ENCODE data around the gene GPRC5C.

DNA sequence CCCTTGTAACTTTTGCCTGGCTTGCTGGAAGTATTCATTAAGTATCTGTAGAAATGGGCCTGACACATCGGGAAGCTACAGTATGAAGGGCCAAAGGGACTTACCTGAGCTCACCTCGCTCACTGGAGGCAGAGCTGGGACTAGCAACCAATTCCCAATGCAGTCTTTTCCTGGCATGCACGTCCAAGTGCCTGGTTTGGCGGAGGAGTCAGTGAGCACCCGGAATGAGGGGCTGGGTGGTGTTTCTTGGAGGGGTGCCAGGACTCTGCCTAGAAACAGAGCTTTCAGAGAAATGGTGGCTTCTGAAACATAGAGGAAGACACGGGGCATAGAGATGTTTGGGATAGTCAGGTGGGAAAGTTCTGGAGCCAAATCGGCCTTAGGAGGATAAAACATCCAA, 18.4 kb upstream of the GPRC5C start:
- TF ChIP-seq, protein P1, sequence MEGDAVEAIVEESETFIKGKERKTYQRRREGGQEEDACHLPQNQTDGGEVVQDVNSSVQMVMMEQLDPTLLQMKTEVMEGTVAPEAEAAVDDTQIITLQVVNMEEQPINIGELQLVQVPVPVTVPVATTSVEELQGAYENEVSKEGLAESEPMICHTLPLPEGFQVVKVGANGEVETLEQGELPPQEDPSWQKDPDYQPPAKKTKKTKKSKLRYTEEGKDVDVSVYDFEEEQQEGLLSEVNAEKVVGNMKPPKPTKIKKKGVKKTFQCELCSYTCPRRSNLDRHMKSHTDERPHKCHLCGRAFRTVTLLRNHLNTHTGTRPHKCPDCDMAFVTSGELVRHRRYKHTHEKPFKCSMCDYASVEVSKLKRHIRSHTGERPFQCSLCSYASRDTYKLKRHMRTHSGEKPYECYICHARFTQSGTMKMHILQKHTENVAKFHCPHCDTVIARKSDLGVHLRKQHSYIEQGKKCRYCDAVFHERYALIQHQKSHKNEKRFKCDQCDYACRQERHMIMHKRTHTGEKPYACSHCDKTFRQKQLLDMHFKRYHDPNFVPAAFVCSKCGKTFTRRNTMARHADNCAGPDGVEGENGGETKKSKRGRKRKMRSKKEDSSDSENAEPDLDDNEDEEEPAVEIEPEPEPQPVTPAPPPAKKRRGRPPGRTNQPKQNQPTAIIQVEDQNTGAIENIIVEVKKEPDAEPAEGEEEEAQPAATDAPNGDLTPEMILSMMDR (IDR thresholded peaks at IDR 0.05), result no peak
- TF ChIP-seq EP300 (IDR thresholded peaks at IDR 0.05), result no peak
- TF ChIP-seq POLR2A (IDR thresholded peaks at IDR 0.05), result no peak
